Measurements from ENCODE around the gene NEDD9. TPM values are rescaled to one million over a fixed set of nuclear protein-coding genes. Genes with fewer than 3 reads are reported as not detected.
A peak's percentile ranks its signal among the peaks of the same experiment; 100 is the strongest.

Gene NEDD9
- total RNA-seq, 4 donors from 2014 or later: 7.7 to 14.9 (median 10.9) TPM

DNA sequence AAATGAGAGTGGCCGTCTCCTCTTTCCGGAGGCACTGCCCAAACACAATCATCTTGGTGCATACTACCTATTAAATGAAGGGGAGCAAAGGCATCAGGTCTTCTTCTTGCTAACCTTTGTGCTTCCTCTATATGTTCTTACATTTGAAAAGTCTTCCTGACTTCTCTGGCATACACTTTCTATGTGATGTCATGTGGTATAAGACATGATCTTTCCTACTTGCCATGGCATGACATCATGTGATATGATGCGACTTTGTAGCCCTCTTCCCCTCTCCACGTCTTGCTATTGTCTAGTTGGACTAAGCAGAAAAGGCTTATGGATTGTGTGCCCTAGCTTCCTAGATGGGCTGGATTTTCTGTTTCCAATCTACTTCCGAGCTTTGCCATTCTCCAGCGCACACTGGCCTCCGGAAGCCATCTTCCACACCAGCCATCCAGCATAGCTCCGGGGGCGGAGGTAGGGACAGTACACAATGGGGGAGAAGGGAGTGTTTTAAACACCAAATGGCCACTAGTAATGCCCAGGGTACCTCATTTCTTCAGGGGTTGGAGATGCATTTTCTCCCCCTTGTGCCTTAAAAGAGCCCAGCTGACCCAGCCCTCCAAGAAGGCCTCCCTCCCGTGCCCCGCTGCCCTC is 8.8 kb upstream of the NEDD9 start:
- intact Hi-C loops (cut with DNase I): no loop called here
- Histone ChIP-seq H3K9me3 (no peaks in the 10 kb centered on the region), H3K4me3 (no peak overlapping the region), H3K36me3 (no peaks in the 10 kb centered on the region), H3K27me3 (no peaks in the 10 kb centered on the region), H3K27ac (no peak overlapping the region), H3K4me1 (peaks cover 0 to 27% (median 11%) of the 10 kb centered on the region in 3 donors)
- TF ChIP-seq CTCF (IDR thresholded peaks at IDR 0.05): no peak
- TF ChIP-seq POLR2A (IDR thresholded peaks at IDR 0.05): no peak
- WGBS, 2 donors: 89 to 91% methylated on average over 7 to 9 of the region's 11 CpGs
- DNase-seq: no peak

GRCh38 chr6:11237956-11238355 is 5.5 kb upstream of the NEDD9 start:
- WGBS, 2 donors: 92 to 98% methylated on average over 4 of the region's 4 CpGs
- H3K4me3 ChIP-seq: no peak overlapping the region
- TF ChIP-seq CTCF (IDR thresholded peaks at IDR 0.05): no peak
- no peak for TF ChIP-seq POLR2A (IDR thresholded peaks at IDR 0.05)
- H3K27me3 ChIP-seq: no peaks in the 10 kb centered on the region
- H3K36me3 ChIP-seq: no peaks in the 10 kb centered on the region
- H3K4me1 ChIP-seq: peaks cover 10 to 37% (median 17%) of the 10 kb centered on the region in 3 donors
- intact Hi-C loops (cut with DNase I): no loop called here
- no peak for DNase-seq
- no peaks in the 10 kb centered on the region for H3K9me3 ChIP-seq
- H3K27ac ChIP-seq: no peak overlapping the region

DNA sequence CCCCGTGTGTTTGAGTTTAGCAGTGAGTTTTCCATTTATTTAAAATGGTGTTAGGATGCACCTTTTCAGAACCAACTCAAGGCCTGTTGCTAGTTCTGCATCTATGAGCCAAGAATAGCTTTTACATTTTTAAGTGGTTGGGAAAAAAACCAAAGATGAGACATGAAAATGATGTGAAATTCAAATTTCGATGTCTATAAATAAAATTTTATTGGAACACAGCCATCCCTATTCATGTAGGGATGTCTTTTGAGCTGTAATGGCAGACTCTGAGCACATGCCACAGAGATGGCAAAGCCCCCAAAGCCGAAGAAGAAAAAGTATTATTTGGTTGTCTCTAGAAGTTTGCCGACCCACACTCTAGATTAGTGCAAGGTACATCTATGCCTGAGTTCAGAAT is 5.0 kb upstream of the NEDD9 start:
- H3K9me3 ChIP-seq: no peaks in the 10 kb centered on the region
- intact Hi-C loops (cut with DNase I): no loop called here
- 96 to 97% methylated on average over 4 of the region's 4 CpGs for WGBS, 2 donors
- no peak for TF ChIP-seq CTCF (IDR thresholded peaks at IDR 0.05)
- no peak for TF ChIP-seq POLR2A (IDR thresholded peaks at IDR 0.05)
- DNase-seq: no peak
- no peaks in the 10 kb centered on the region for H3K36me3 ChIP-seq
- no peak overlapping the region for H3K27ac ChIP-seq
- H3K4me1 ChIP-seq: peaks cover 11 to 38% (median 17%) of the 10 kb centered on the region in 3 donors
- H3K27me3 ChIP-seq: no peaks in the 10 kb centered on the region
- H3K4me3 ChIP-seq: no peak overlapping the region

- H3K9me3 ChIP-seq: no peaks in the 10 kb centered on the region
- H3K27ac ChIP-seq: peak overlapping the region in 2 of 4 donors; percentile 11 to 19
- WGBS, 2 donors: 84 to 91% methylated on average over 6 of the region's 6 CpGs
- H3K4me3 ChIP-seq: no peak overlapping the region
- TF ChIP-seq POLR2A (IDR thresholded peaks at IDR 0.05) (no peak), CTCF (IDR thresholded peaks at IDR 0.05) (no peak)
- H3K4me1 ChIP-seq: peaks cover 13 to 37% (median 18%) of the 10 kb centered on the region in 3 donors
- DNase-seq: no peak
- intact Hi-C loops (cut with DNase I): no loop called here
- H3K27me3 ChIP-seq: no peaks in the 10 kb centered on the region
- H3K36me3 ChIP-seq: no peaks in the 10 kb centered on the region
Measured at GRCh38 chr6:11236915-11237314, 4.4 kb upstream of the NEDD9 start.

DNA sequence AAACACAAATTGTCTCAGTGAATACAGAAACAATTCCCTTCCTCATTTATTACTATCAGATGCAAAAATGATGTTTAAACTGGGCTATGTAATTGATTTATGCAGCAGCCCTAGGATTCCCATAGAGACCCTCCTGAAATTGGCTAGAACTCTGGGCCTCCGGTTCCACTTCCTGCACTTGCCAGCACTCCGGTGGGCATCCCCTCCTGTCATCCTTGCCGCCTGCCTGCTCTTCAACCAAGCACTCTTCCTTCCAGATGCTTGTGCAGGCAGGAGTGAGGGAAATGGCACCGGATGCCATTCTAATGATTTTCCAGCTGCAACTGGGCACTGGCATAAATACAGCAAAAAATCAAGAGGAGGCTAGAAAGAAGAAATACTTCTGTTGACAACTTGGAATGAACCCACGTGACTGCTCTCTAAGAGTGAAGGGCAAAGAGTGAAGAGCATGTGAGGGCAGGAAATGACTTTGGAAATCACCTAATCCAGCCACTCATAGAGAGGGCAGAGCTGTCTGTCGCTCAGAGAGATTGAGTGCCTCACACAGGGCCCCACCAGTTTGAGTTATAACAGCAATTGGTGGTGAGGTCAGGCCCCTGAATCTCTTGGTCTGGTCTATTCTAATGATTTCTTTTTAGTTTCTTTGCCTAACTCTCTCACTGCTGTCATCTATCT is 3.7 kb upstream of the NEDD9 start:
- 18 to 33% methylated on average over 4 to 6 of the region's 6 CpGs for whole genome bisulfite sequencing, 2 donors
- intact Hi-C loops (cut with DNase I): no loop called here
- Histone ChIP-seq H3K27me3 (peaks cover 0 to 4% (median 0%) of the 10 kb centered on the region in 4 donors), H3K36me3 (no peaks in the 10 kb centered on the region), H3K4me3 (no peak overlapping the region), H3K27ac (peak overlapping the region in 2 of 4 donors; percentile 11 to 19), H3K4me1 (peaks cover 18 to 40% (median 24%) of the 10 kb centered on the region in 3 donors), H3K9me3 (no peaks in the 10 kb centered on the region)
- no peak for TF ChIP-seq CTCF (IDR thresholded peaks at IDR 0.05)
- no peak for TF ChIP-seq POLR2A (IDR thresholded peaks at IDR 0.05)
- no peak for DNase-seq

Measured in esophagus squamous epithelium (tissue), 5 donors.